Measurements from ENCODE around the gene MED29. TPM values are rescaled to one million over a fixed set of nuclear protein-coding genes. Genes with fewer than 3 reads are reported as not detected.
A peak's percentile ranks its signal among the peaks of the same experiment; 100 is the strongest.

MED29 gene
- total RNA-seq, 1 donor: 22.0 TPM

- TF ChIP-seq CTCF (IDR thresholded peaks at IDR 0.05; ENCODE audit: insufficient read depth, low read depth, low read length): no peak
- peak; percentile 89 for DNase-seq (ENCODE audit: low read depth)
- H3K4me3 ChIP-seq (ENCODE audit: low read depth, low read length): no peak overlapping the region
These were observed 7.2 kb downstream of the MED29 start for GRCh38 chr19:39398297-39398864.

GRCh38 chr19:39399668-39400050, 8.5 kb downstream of the MED29 start:
- no peak overlapping the region for H3K4me3 ChIP-seq (ENCODE audit: low read depth, low read length)
- no peak for DNase-seq (ENCODE audit: low read depth)
- no peak for TF ChIP-seq CTCF (IDR thresholded peaks at IDR 0.05; ENCODE audit: insufficient read depth, low read depth, low read length)

- DNase-seq (ENCODE audit: low read depth): no peak
- TF ChIP-seq CTCF (IDR thresholded peaks at IDR 0.05; ENCODE audit: insufficient read depth, low read depth, low read length): no peak
- no peak overlapping the region for H3K4me3 ChIP-seq (ENCODE audit: low read depth, low read length)
These were observed 8.9 kb downstream of the MED29 start for GRCh38 chr19:39400061-39400460.

- no peak for TF ChIP-seq CTCF (IDR thresholded peaks at IDR 0.05; ENCODE audit: insufficient read depth, low read depth, low read length)
- DNase-seq (ENCODE audit: low read depth): no peak
- H3K4me3 ChIP-seq (ENCODE audit: low read depth, low read length): no peak overlapping the region
These were observed 9.9 kb downstream of the MED29 start for GRCh38 chr19:39401070-39401548.

- no peak overlapping the region for H3K4me3 ChIP-seq (ENCODE audit: low read depth, low read length)
- DNase-seq (ENCODE audit: low read depth): peak; percentile 85
- no peak for TF ChIP-seq CTCF (IDR thresholded peaks at IDR 0.05; ENCODE audit: insufficient read depth, low read depth, low read length)
These were observed 10.6 kb downstream of the MED29 start for GRCh38 chr19:39401549-39402345.

GRCh38 chr19:39402346-39403300, 11.4 kb downstream of the MED29 start:
- TF ChIP-seq CTCF (IDR thresholded peaks at IDR 0.05; ENCODE audit: insufficient read depth, low read depth, low read length): no peak
- DNase-seq (ENCODE audit: low read depth): peak; percentile 94
- H3K4me3 ChIP-seq (ENCODE audit: low read depth, low read length): peak overlapping the region; percentile 44
